Right ventricle myocardium superior (tissue), 1 donor: ENCODE data around the gene IPO5. TPM values are rescaled to one million over a fixed set of nuclear protein-coding genes. Genes with fewer than 3 reads are reported as not detected.
A peak's percentile ranks its signal among the peaks of the same experiment; 100 is the strongest.

Experiments
- ATAC-seq: fragments of 200-7000 bp; cut with Tn5 transposase; one replicate; pipeline ENCODE4 v1.9.1; 2020; ENCODE audit warnings: mild to moderate bottlenecking; ENCODE audit not compliant: poor library complexity
- DNase-seq: peaks from one replicate; pipeline ENCODE4 v3.0.0-alpha.2; 2020
- intact Hi-C: fragments of 100-400 bp; cut with DNase I; formaldehyde crosslinking; loops from one replicate; pipeline ENCODE4 v1.11.2; 2022
- long read RNA-seq: library from polyadenylated mRNA; unstranded; transcript quantifications from one replicate; pipeline ENCODE4 v2.0.0, GENCODE V29; 2021
- total RNA-seq: library from RNA; stranded (reverse); fragmentation: NEBNext Ultra II Directional; extraction: Animal tissue kit (Norgen Biotek cat#: 25700); gene quantifications from one replicate; pipeline ENCODE4 v1.2.1, GENCODE V29; 2021
- donor health status: DM: no; HTN: yes; CAD: no; lungs with severe emphysema.

Gene IPO5
- 86.5 TPM for total RNA-seq
- long read RNA-seq, transcript IPO5-222 (26 exons, 3,419 nt): major isoform, 111 of 165 reads
- long read RNA-seq, partial matches to known transcripts: 48 of 165 reads
- long read RNA-seq, other reads (novel, unspliced or antisense): 6 of 165 reads

GRCh38 chr13:97953376-97953970 is at the start of gene IPO5:
TSS of gene IPO5 (plus strand) at chr13:97953675. CDS start at chr13:97976697, 23,022 bp downstream.
- ATAC-seq: no peak
- intact Hi-C loops: no loop called here

GRCh38 chr13:97904059-97904458 is 49.4 kb upstream of the IPO5 start:
- ATAC-seq (peak; percentile 84), DNase-seq (no peak)
- intact Hi-C loops: no loop called here

More at GRCh38 chr13:97953376-97953970, at the start of gene IPO5:
- DNase-seq: no peak

GRCh38 chr13:97905517-97905916 is 48.0 kb upstream of the IPO5 start:
- DNase-seq (no peak), ATAC-seq (no peak)
- intact Hi-C loops: no loop called here

GRCh38 chr13:97911311-97912138 is 42.0 kb upstream of the IPO5 start:
- no peak for ATAC-seq
- intact Hi-C loops: loop anchor here (10.0 kb wide), 1 partner anchor 57 kb away; no protein-coding TSS in a partner anchor
- DNase-seq: no peak

- ATAC-seq (no peak), DNase-seq (no peak)
- intact Hi-C loops: loop anchor here (10.0 kb wide), 1 partner anchor 57 kb away; no protein-coding TSS in a partner anchor
Measured at GRCh38 chr13:97912139-97912535, 41.3 kb upstream of the IPO5 start.

- intact Hi-C loops: loop anchor here (10.0 kb wide), 1 partner anchor 58 kb away; no protein-coding TSS in a partner anchor
- DNase-seq: no peak
- ATAC-seq: no peak
Measured at GRCh38 chr13:97913206-97913605, 40.3 kb upstream of the IPO5 start.

GRCh38 chr13:97914540-97914939 is 38.9 kb upstream of the IPO5 start:
- intact Hi-C loops: loop anchor here (10.0 kb wide), 1 partner anchor 60 kb away; no protein-coding TSS in a partner anchor
- DNase-seq (no peak), ATAC-seq (no peak)

- no peak for DNase-seq
- intact Hi-C loops: no loop called here
- ATAC-seq: no peak
Measured at GRCh38 chr13:97921176-97921816, 32.2 kb upstream of the IPO5 start.

- ATAC-seq (no peak), DNase-seq (no peak)
- intact Hi-C loops: no loop called here
Measured at GRCh38 chr13:97928301-97928700, 25.2 kb upstream of the IPO5 start.

GRCh38 chr13:97932036-97932435 is 21.4 kb upstream of the IPO5 start:
- ATAC-seq: no peak
- intact Hi-C loops: no loop called here
- DNase-seq: no peak

GRCh38 chr13:97932647-97933046 is 20.8 kb upstream of the IPO5 start:
- no peak for ATAC-seq
- no peak for DNase-seq
- intact Hi-C loops: no loop called here

GRCh38 chr13:97933776-97934175 is 19.7 kb upstream of the IPO5 start:
- no peak for ATAC-seq
- no peak for DNase-seq
- intact Hi-C loops: no loop called here

- ATAC-seq (peak; percentile 39), DNase-seq (no peak)
- intact Hi-C loops: no loop called here
Measured at GRCh38 chr13:97934590-97934989, 18.9 kb upstream of the IPO5 start.

- DNase-seq (no peak), ATAC-seq (no peak)
- intact Hi-C loops: no loop called here
Measured at GRCh38 chr13:97935071-97935470, 18.4 kb upstream of the IPO5 start.

- no peak for ATAC-seq
- no peak for DNase-seq
- intact Hi-C loops: no loop called here
Measured at GRCh38 chr13:97936036-97936435, 17.4 kb upstream of the IPO5 start.

GRCh38 chr13:97938706-97939475 is 14.6 kb upstream of the IPO5 start:
- ATAC-seq (no peak), DNase-seq (no peak)
- intact Hi-C loops: no loop called here

- DNase-seq (no peak), ATAC-seq (no peak)
- intact Hi-C loops: no loop called here
Measured at GRCh38 chr13:97944396-97945029, 9.0 kb upstream of the IPO5 start.

GRCh38 chr13:97945342-97945741 is 8.1 kb upstream of the IPO5 start:
- intact Hi-C loops: no loop called here
- DNase-seq (no peak), ATAC-seq (no peak)
